BLaER1 treated with 17β-estradiol and CSF1 and Interleukin-3, amounts not matched to agents 10 nM and 100 nM (cell line): ENCODE measurements around the gene MAP3K3.
"Not testable (repeated sequence)": the region's sequence is repeated elsewhere in the genome, so short reads cannot be mapped to it uniquely, and the experiment has no call there.

Source experiments
- H3K27ac ChIP-seq, 11 experiments: shearing (Covaris generic); formaldehyde crosslinking; 2 replicates each; pipeline ENCODE4 v1.8.1; 2022
- H3K27me3 ChIP-seq, 11 experiments: shearing (Covaris generic); formaldehyde crosslinking; 2 replicates each; pipeline ENCODE4 v1.8.1; 2022
- H3K36me3 ChIP-seq, 11 experiments: shearing (Covaris generic); formaldehyde crosslinking; 2 replicates each; pipeline ENCODE4 v1.8.1; 2022
- H3K4me1 ChIP-seq, 10 experiments: shearing (Covaris generic); formaldehyde crosslinking; 2 replicates each; pipeline ENCODE4 v1.8.1; 2022
- H3K4me2 ChIP-seq, 11 experiments: shearing (Covaris generic); formaldehyde crosslinking; 2 replicates each; pipeline ENCODE4 v1.8.1; 2022
- H3K4me3 ChIP-seq, 10 experiments: shearing (Covaris generic); formaldehyde crosslinking; 2 replicates each; pipeline ENCODE4 v1.8.1; 2022
- H3K9ac ChIP-seq, 11 experiments: shearing (Covaris generic); formaldehyde crosslinking; 2 replicates each; pipeline ENCODE4 v1.8.1; 2022
- H3K9me3 ChIP-seq, 11 experiments: shearing (Covaris generic); formaldehyde crosslinking; replicated peaks in 1 of 11; 2 replicates each; pipeline ENCODE4 v1.8.1; 2022
- H4K20me1 ChIP-seq, 11 experiments: shearing (Covaris generic); formaldehyde crosslinking; 2 replicates each; pipeline ENCODE4 v1.8.1; 2022
- Cebpa-rat ChIP-seq, 11 experiments: shearing (Covaris generic); IDR thresholded peaks; 2 replicates each; pipeline ENCODE4 v1.8.1; 2022

MAP3K3 gene

GRCh38 chr17:63718988-63719387 is 96.8 kb downstream of the MAP3K3 start:
- Histone ChIP-seq H3K36me3 (peaks cover 50 to 99% (median 77%) of the 10 kb centered on the region in 11 experiments), H3K4me2 (no peak overlapping the region), H3K27ac (no peak overlapping the region), H3K27me3 (no peaks in the 10 kb centered on the region), H3K4me1 (peaks cover 0 to 7% (median 1%) of the 10 kb centered on the region in 10 experiments; a peak in 10 of 20 replicates), H3K9ac (no peak overlapping the region), H3K9me3 (no peaks in the 10 kb centered on the region), H4K20me1 (no peaks in the 10 kb centered on the region; a peak in 1 of 22 replicates), H3K4me3 (no peak overlapping the region)
- TF ChIP-seq Cebpa-rat (IDR thresholded peaks at IDR 0.05) = no peak

GRCh38 chr17:63720194-63720593 is 98.0 kb downstream of the MAP3K3 start:
- not testable (repeated sequence) for H3K4me1 ChIP-seq, H3K9me3 ChIP-seq, H3K9ac ChIP-seq, H3K4me3 ChIP-seq, H4K20me1 ChIP-seq, H3K27ac ChIP-seq, H3K27me3 ChIP-seq, H3K4me2 ChIP-seq
- peaks cover 51 to 99% (median 77%) of the 10 kb centered on the region in 11 experiments for H3K36me3 ChIP-seq

- peaks cover 59 to 99% (median 78%) of the 10 kb centered on the region in 11 experiments for H3K36me3 ChIP-seq
- no peak overlapping the region for H3K27ac ChIP-seq
- no peaks in the 10 kb centered on the region for H3K27me3 ChIP-seq
- no peaks in the 10 kb centered on the region for H3K9me3 ChIP-seq
- H3K9ac ChIP-seq = no peak overlapping the region
- H4K20me1 ChIP-seq = peaks cover 0 to 3% (median 0%) of the 10 kb centered on the region in 11 experiments; a peak in 1 of 22 replicates
- no peak overlapping the region for H3K4me2 ChIP-seq
- peaks cover 0 to 4% (median 0%) of the 10 kb centered on the region in 10 experiments; a peak in 1 of 20 replicates for H3K4me1 ChIP-seq
- H3K4me3 ChIP-seq = no peak overlapping the region
- TF ChIP-seq Cebpa-rat (IDR thresholded peaks at IDR 0.05) = no peak
Observed at GRCh38 chr17:63722403-63722802, 100.2 kb downstream of the MAP3K3 start.

GRCh38 chr17:63735691-63736090 is 113.5 kb downstream of the MAP3K3 start:
- peaks cover 0 to 46% (median 8%) of the 10 kb centered on the region in 11 experiments; a peak in 11 of 22 replicates for H4K20me1 ChIP-seq
- H3K9ac ChIP-seq = no peak overlapping the region
- H3K27ac ChIP-seq = no peak overlapping the region
- peaks cover 7 to 57% (median 7%) of the 10 kb centered on the region in 10 experiments for H3K4me1 ChIP-seq
- TF ChIP-seq Cebpa-rat (IDR thresholded peaks at IDR 0.05) = no peak
- no peak overlapping the region for H3K4me3 ChIP-seq
- H3K9me3 ChIP-seq = no peaks in the 10 kb centered on the region
- peaks cover 4 to 44% (median 25%) of the 10 kb centered on the region in 11 experiments; a peak in 18 of 22 replicates for H3K36me3 ChIP-seq
- H3K4me2 ChIP-seq = peak overlapping the region in 3 of 11 experiments; percentile 46 to 70 (median 66); a peak in 6 of 22 replicates
- H3K27me3 ChIP-seq = no peaks in the 10 kb centered on the region

GRCh38 chr17:63740464-63741142 is 118.4 kb downstream of the MAP3K3 start:
- peak overlapping the region; percentile 80 to 94 (median 87) for H3K4me2 ChIP-seq

GRCh38 chr17:63741143-63741407 is 118.9 kb downstream of the MAP3K3 start:
- Histone ChIP-seq H3K9me3 (no peaks in the 10 kb centered on the region), H3K27me3 (no peaks in the 10 kb centered on the region), H3K4me3 (peak overlapping the region; percentile 84 to 99 (median 88)), H3K4me2 (peak overlapping the region; percentile 80 to 94 (median 87)), H3K36me3 (peaks cover 8 to 34% (median 16%) of the 10 kb centered on the region in 11 experiments; a peak in 21 of 22 replicates), H3K27ac (peak overlapping the region; percentile 82 to 93 (median 89)), H3K4me1 (peaks cover 24 to 48% (median 28%) of the 10 kb centered on the region in 10 experiments), H3K9ac (peak overlapping the region; percentile 90 to 96 (median 93)), H4K20me1 (peaks cover 0 to 12% (median 0%) of the 10 kb centered on the region in 11 experiments; a peak in 9 of 22 replicates)
- no peak for TF ChIP-seq Cebpa-rat (IDR thresholded peaks at IDR 0.05)

More at GRCh38 chr17:63740464-63741142, 118.4 kb downstream of the MAP3K3 start:
- H3K27me3 ChIP-seq = no peaks in the 10 kb centered on the region
- peak overlapping the region; percentile 84 to 99 (median 88) for H3K4me3 ChIP-seq
- H3K9me3 ChIP-seq = no peaks in the 10 kb centered on the region
- H3K4me1 ChIP-seq = peaks cover 24 to 53% (median 30%) of the 10 kb centered on the region in 10 experiments
- peaks cover 3 to 34% (median 15%) of the 10 kb centered on the region in 11 experiments; a peak in 21 of 22 replicates for H3K36me3 ChIP-seq
- peak overlapping the region; percentile 90 to 96 (median 93) for H3K9ac ChIP-seq
- no peak for TF ChIP-seq Cebpa-rat (IDR thresholded peaks at IDR 0.05)
- peaks cover 0 to 13% (median 4%) of the 10 kb centered on the region in 11 experiments; a peak in 9 of 22 replicates for H4K20me1 ChIP-seq
- peak overlapping the region; percentile 82 to 93 (median 89) for H3K27ac ChIP-seq

GRCh38 chr17:63741408-63742173 is 119.4 kb downstream of the MAP3K3 start, which contains the start of gene STRADA:
Gene STRADA, minus strand, starts transcription at chr17:63741799. Its CDS starts 13,430 bp downstream, at chr17:63728369.
- Histone ChIP-seq H3K4me1 (peaks cover 23 to 43% (median 28%) of the 10 kb centered on the region in 10 experiments), H3K36me3 (peaks cover 11 to 39% (median 21%) of the 10 kb centered on the region in 11 experiments; a peak in 21 of 22 replicates), H3K9me3 (no peaks in the 10 kb centered on the region), H4K20me1 (peaks cover 0 to 10% (median 0%) of the 10 kb centered on the region in 11 experiments; a peak in 3 of 22 replicates), H3K27me3 (no peaks in the 10 kb centered on the region), H3K4me2 (peak within 1 kb of the TSS; percentile 83 to 96 (median 91)), H3K9ac (peak within 1 kb of the TSS; percentile 90 to 96 (median 93)), H3K4me3 (peak within 1 kb of the TSS; percentile 84 to 99 (median 88)), H3K27ac (peak within 1 kb of the TSS; percentile 82 to 93 (median 89))
- TF ChIP-seq Cebpa-rat (IDR thresholded peaks at IDR 0.05) = no peak
